Fibroblast of lung (primary cell): ENCODE results near the gene TICRR.

Source experiments
- CTCF ChIP-seq, 2 donors: IDR thresholded peaks in 1 of 2; conservative IDR thresholded peaks in 1 of 2; 1 replicate in 1 of 2; 2 replicates in 1 of 2; pipeline ENCODE4 v1.5.1; 2011 to 2012; ENCODE audit warnings: low read length in 2 of 2, control low read depth in 1 of 2, inconsistent platforms in 1 of 2, low read depth in 1 of 2, mild to moderate bottlenecking in 1 of 2
- EZH2 ChIP-seq: IDR thresholded peaks from 2 replicates; pipeline ENCODE4 v1.5.1; 2012; ENCODE audit warnings: low read length, control low read depth, mild to moderate bottlenecking; ENCODE audit errors: missing control alignments

DNA sequence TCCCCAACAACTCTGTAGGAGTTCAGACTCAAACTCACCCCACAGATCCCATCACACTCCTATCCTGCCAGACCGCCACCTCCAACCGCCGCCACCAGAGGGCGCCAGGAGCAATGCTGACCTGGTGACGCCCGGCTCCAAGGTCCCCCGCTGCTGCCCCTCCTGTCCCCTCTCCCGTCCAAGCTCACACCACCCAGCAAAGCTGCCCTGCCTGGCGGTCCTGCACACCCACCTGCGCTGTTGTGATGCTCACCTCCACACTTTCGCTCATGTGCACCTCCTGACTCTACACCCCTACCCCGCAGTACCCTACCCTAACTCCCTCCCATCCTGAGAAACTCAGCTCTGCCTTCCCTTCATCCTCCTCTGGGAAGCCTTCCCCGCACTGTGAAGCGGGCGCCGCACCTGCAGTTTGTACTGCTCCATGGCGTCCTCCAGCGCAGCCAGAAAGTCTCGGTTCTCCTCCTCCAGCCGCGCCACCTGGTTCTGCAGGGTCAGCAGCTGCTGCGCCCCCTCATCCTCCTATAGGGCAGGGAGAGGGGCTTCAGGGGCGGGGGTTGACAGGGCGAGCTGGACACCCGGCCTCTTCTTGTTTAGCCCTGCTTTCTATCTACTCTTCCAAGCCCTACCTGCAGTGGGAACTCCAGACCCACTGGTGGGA, 72.1 kb downstream of the TICRR start:
- TF ChIP-seq CTCF (conservative IDR thresholded peaks at IDR 0.05 in 1 of 2, IDR thresholded peaks at IDR 0.05 in 1 of 2; ENCODE audit: low read depth in 1 of 2, low read length in 2 of 2) (peak; percentile 77 to 94), EZH2 (no peak)
